ENCODE results near the gene AVPR2.

DNA sequence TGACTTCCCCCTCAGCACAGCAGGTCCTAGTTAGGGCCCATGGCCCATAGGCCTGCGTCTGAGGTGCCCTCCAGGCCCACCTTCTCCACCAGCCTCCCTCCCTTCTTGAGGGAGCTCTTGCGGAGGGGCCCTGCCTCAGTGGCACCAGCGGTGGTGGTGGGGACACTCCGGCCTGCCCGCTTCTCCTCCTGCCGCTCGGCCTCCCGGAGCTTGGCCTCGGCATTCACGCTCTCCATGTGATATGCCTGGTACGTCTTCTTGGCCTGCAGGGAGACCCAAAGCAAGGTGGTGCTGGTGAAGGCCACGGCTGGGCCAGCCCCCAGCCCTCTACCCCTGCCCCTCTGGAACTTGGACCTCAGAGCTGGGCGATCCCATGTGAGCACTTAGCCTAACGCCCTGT is 16.1 kb downstream of the AVPR2 start:
- TF ChIP-seq, protein P1, sequence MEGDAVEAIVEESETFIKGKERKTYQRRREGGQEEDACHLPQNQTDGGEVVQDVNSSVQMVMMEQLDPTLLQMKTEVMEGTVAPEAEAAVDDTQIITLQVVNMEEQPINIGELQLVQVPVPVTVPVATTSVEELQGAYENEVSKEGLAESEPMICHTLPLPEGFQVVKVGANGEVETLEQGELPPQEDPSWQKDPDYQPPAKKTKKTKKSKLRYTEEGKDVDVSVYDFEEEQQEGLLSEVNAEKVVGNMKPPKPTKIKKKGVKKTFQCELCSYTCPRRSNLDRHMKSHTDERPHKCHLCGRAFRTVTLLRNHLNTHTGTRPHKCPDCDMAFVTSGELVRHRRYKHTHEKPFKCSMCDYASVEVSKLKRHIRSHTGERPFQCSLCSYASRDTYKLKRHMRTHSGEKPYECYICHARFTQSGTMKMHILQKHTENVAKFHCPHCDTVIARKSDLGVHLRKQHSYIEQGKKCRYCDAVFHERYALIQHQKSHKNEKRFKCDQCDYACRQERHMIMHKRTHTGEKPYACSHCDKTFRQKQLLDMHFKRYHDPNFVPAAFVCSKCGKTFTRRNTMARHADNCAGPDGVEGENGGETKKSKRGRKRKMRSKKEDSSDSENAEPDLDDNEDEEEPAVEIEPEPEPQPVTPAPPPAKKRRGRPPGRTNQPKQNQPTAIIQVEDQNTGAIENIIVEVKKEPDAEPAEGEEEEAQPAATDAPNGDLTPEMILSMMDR (IDR thresholded peaks at IDR 0.05) = no peak
- TF ChIP-seq POLR2A (IDR thresholded peaks at IDR 0.05; ENCODE audit: low read depth) (no peak), POLR2AphosphoS5 (IDR thresholded peaks at IDR 0.05) (no peak), EP300 (IDR thresholded peaks at IDR 0.05) (no peak)

Measured in esophagus muscularis mucosa (tissue), 4 donors.